Natural killer cell (primary cell): ENCODE data around the gene ZNF407. TPM values are rescaled to one million over a fixed set of nuclear protein-coding genes. Genes with fewer than 3 reads are reported as not detected.
A peak's percentile ranks its signal among the peaks of the same experiment; 100 is the strongest.
"Not testable (repeated sequence)": the region's sequence is repeated elsewhere in the genome, so short reads cannot be mapped to it uniquely, and the experiment has no call there.

Experiments used
- ATAC-seq, 3 donors: fragments of 150-1000 bp in 2 of 3; fragments of 200-7000 bp in 1 of 3; cut with Tn5 transposase; 1 replicate in 1 of 3; 2 replicates in 2 of 3; pipeline ENCODE4 v1.10.0; 2021; ENCODE audit warnings: mild to moderate bottlenecking in 2 of 3, moderate library complexity in 2 of 3
- DNase-seq, 2 donors: peaks; one replicate each; pipeline versions ENCODE4 v3.0.0 to v3.0.0-alpha.2; 2013 to 2021; ENCODE audit warnings: mixed read lengths in 1 of 2
- H3K27ac ChIP-seq: one replicate; pipeline ENCODE4 v1.5.1; 2013; ENCODE audit warnings: mild to moderate bottlenecking, low read length
- H3K27me3 ChIP-seq: one replicate; pipeline ENCODE4 v1.6.1; 2013; ENCODE audit warnings: low read length; ENCODE audit not compliant: control insufficient read depth, insufficient read depth
- H3K36me3 ChIP-seq: one replicate; pipeline ENCODE4 v1.6.1; 2013; ENCODE audit warnings: low read length; ENCODE audit not compliant: control insufficient read depth, insufficient read depth
- H3K4me1 ChIP-seq: one replicate; pipeline ENCODE4 v1.6.1; 2013; ENCODE audit warnings: low read length; ENCODE audit not compliant: control insufficient read depth, insufficient read depth
- H3K4me3 ChIP-seq: one replicate; pipeline ENCODE4 v1.5.1; 2013; ENCODE audit warnings: low read length
- H3K9me3 ChIP-seq: one replicate; pipeline ENCODE4 v1.6.1; 2013; ENCODE audit warnings: low read length; ENCODE audit not compliant: control insufficient read depth, insufficient read depth
- H3K27ac Mint-ChIP-seq, 2 donors: one replicate each; pipeline ENCODE4 v1.8.0; 2022; ENCODE audit warnings: mild to moderate bottlenecking in 2 of 2, mixed read lengths in 2 of 2, moderate library complexity in 1 of 2
- H3K27me3 Mint-ChIP-seq, 2 donors: one replicate each; pipeline ENCODE4 v1.8.0; 2022; ENCODE audit warnings: low read depth in 2 of 2, mixed read lengths in 2 of 2
- H3K36me3 Mint-ChIP-seq: one replicate; pipeline ENCODE4 v1.8.0; 2022; ENCODE audit warnings: mixed read lengths
- H3K4me1 Mint-ChIP-seq, 2 donors: one replicate each; pipeline ENCODE4 v1.8.0; 2022; ENCODE audit warnings: mixed read lengths in 2 of 2
- H3K4me3 Mint-ChIP-seq: one replicate; pipeline ENCODE4 v1.8.0; 2022; ENCODE audit warnings: mild to moderate bottlenecking, moderate library complexity, mixed read lengths
- H3K9me3 Mint-ChIP-seq, 2 donors: one replicate each; pipeline ENCODE4 v1.8.0; 2022; ENCODE audit warnings: mixed read lengths in 2 of 2
- WGBS: methylation state at CpG from one replicate; pipeline ENCODE4 v1.1.7; 2013; ENCODE audit warnings: missing lambda C conversion rate; ENCODE audit not compliant: insufficient coverage; 5-methylcytosine and 5-hydroxymethylcytosine counted together
- intact Hi-C: fragments of 100-400 bp; cut with micrococcal nuclease; formaldehyde crosslinking; loops from one replicate; pipeline ENCODE4 v1.14.2; 2022
- total RNA-seq, 4 donors: library from RNA; stranded (reverse); fragments of 120-200 nt in 1 of 4; gene quantifications; one replicate each; pipeline versions ENCODE4 v1.2.3 to v1.2.4, GENCODE V29; 2013 to 2022
- TF ChIP-seq, protein P1 (sequence below): fragments of 200-600 bp; IDR thresholded peaks from one replicate; pipeline ENCODE4 v1.8.0; 2022; ENCODE audit warnings: antibody characterized with exemption

ZNF407 gene
- total RNA-seq, 3 donors from 2014 or later (not counting 1 experiment from before 2014, with no cell fraction given), result 28.4 to 36.7 (median 36.3) TPM

DNA sequence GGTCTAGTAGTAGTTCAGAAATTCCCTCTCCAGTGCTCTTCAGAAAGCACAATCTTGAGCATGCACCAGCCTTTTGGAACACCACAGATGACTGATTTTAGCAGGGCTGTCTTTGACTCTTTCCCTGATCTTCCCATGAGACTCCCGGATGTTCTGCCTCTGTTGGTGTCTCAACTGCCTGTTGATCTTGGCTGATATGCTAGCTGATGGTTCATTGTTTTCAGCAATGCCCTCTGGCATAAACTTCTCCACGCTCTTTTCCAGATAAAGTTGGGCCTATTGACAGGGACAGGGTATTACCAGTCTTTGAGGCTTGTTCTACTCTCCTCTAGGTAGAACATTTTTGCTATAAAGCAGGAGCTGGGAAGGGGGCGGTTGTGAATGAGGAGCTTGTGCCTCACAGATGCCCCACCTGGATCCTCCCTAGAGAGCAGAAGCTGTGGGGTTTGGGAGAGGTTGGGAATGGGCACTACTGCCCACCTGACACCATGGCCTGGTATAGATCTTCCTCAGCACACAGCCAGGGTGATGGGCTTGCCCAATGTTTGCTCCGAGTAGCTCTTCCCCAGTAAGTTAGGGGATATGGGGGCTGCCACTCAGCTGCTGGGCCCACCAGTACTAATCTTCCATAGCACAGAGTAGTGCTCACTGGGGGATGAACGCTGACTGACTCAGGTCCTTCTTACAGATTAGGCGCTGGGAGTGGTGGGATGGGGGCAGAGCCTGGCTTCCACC, 500.0 kb downstream of the ZNF407 start:
- no peak overlapping the region for H3K27ac Mint-ChIP-seq
- TF ChIP-seq, protein P1, sequence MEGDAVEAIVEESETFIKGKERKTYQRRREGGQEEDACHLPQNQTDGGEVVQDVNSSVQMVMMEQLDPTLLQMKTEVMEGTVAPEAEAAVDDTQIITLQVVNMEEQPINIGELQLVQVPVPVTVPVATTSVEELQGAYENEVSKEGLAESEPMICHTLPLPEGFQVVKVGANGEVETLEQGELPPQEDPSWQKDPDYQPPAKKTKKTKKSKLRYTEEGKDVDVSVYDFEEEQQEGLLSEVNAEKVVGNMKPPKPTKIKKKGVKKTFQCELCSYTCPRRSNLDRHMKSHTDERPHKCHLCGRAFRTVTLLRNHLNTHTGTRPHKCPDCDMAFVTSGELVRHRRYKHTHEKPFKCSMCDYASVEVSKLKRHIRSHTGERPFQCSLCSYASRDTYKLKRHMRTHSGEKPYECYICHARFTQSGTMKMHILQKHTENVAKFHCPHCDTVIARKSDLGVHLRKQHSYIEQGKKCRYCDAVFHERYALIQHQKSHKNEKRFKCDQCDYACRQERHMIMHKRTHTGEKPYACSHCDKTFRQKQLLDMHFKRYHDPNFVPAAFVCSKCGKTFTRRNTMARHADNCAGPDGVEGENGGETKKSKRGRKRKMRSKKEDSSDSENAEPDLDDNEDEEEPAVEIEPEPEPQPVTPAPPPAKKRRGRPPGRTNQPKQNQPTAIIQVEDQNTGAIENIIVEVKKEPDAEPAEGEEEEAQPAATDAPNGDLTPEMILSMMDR, result no peak
- H3K36me3 Mint-ChIP-seq, result no peaks in the 10 kb centered on the region
- peaks cover 3 to 8% of the 10 kb centered on the region in 2 donors for H3K9me3 Mint-ChIP-seq
- ATAC-seq (no peak), DNase-seq (no peak)
- Histone ChIP-seq H3K4me1 (no peaks in the 10 kb centered on the region), H3K36me3 (no peaks in the 10 kb centered on the region), H3K4me3 (no peak overlapping the region), H3K27ac (no peak overlapping the region), H3K9me3 (peaks cover 4% of the 10 kb centered on the region), H3K27me3 (no peaks in the 10 kb centered on the region)
- WGBS, result 99% methylated on average over 4 of the region's 6 CpGs
- H3K4me3 Mint-ChIP-seq, result no peak overlapping the region
- intact Hi-C loops, result no loop called here
- H3K4me1 Mint-ChIP-seq, result no peaks in the 10 kb centered on the region
- peaks cover 9 to 13% of the 10 kb centered on the region in 2 donors for H3K27me3 Mint-ChIP-seq

DNA sequence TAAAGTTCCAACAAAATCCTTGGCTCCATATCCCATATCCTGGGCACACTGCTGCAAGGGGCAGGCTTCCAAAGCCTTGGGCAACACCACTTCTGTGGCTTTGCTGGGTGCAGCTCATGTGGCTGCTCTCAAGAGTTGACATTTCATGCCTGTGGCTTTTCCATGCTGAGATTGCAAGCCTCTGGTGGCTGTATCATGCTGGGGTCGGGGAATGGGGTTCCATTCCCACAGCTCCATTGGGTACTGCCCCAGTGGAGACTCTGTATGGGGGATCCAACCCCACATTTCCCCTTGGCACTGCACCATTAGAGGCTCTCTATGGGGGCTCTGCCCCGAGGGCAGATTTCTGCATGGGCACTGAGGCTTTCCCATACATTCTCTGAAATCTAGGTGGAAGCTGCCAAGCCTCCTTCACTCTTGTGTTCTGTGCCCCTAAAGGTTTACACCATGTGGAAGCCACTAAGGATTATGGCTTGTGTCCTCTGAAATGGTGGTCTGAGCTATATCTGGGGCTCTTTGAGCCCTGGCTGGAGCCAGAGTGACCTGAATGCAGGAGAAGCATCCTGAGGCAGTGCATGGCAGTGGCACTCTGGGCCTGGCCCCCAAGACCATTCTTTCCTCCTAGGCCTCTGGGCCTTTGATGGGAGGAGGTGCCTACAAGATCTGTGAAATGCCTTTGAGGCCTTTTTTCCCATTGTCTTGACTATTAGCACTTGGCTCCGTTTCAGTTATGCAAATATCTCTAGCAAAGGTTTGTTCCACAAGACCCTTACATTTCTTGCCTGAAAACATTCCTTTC, 503.4 kb downstream of the ZNF407 start:
- no peak overlapping the region for H3K4me3 Mint-ChIP-seq
- Histone ChIP-seq H3K9me3 (peaks cover 4% of the 10 kb centered on the region), H3K36me3 (no peaks in the 10 kb centered on the region), H3K27me3 (no peaks in the 10 kb centered on the region), H3K4me1 (no peaks in the 10 kb centered on the region), H3K27ac (no peak overlapping the region), H3K4me3 (no peak overlapping the region)
- DNase-seq, result no peak
- peaks cover 0 to 15% of the 10 kb centered on the region in 2 donors for H3K27me3 Mint-ChIP-seq
- 86% methylated on average over 3 of the region's 3 CpGs for WGBS
- H3K9me3 Mint-ChIP-seq, result peaks cover 3 to 5% of the 10 kb centered on the region in 2 donors
- H3K36me3 Mint-ChIP-seq, result no peaks in the 10 kb centered on the region
- TF ChIP-seq, protein P1, result no peak
- H3K4me1 Mint-ChIP-seq, result no peaks in the 10 kb centered on the region
- ATAC-seq, result peak in 1 of 3 donors; percentile 10
- intact Hi-C loops, result no loop called here
- H3K27ac Mint-ChIP-seq, result no peak overlapping the region

DNA sequence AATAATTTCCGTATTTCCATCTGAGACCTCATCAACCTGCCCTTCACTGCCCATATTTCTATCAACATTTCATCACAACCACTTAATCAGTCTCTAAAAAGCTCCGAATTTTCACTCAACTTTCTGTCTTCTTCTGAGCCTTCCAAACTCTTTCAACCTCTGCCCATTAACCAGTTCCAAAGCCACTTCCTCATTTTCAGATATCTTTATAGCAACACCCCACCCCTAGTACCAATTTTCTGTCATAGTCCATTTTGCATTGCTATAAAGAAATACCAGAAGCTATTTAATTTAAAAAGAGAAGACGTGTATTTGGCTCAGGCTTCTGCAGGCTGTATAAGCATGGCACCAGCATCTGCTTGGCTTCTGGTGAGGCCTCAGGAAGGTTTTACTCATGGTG, 504.2 kb downstream of the ZNF407 start:
- TF ChIP-seq, protein P1, result no peak
- H3K4me3 Mint-ChIP-seq, result no peak overlapping the region
- H3K27ac Mint-ChIP-seq, result no peak overlapping the region
- no peak overlapping the region for H3K27ac ChIP-seq
- H3K9me3 Mint-ChIP-seq, result peaks cover 3 to 5% of the 10 kb centered on the region in 2 donors
- H3K36me3 ChIP-seq, result no peaks in the 10 kb centered on the region
- no peaks in the 10 kb centered on the region for H3K4me1 Mint-ChIP-seq
- ATAC-seq (no peak), DNase-seq (no peak)
- no peak overlapping the region for H3K4me3 ChIP-seq
- 83% methylated on average over 3 of the region's 3 CpGs for WGBS
- no peaks in the 10 kb centered on the region for H3K27me3 ChIP-seq
- no peaks in the 10 kb centered on the region for H3K36me3 Mint-ChIP-seq
- intact Hi-C loops, result no loop called here
- no peaks in the 10 kb centered on the region for H3K4me1 ChIP-seq
- H3K9me3 ChIP-seq, result peaks cover 4% of the 10 kb centered on the region
- H3K27me3 Mint-ChIP-seq, result peaks cover 0 to 15% of the 10 kb centered on the region in 2 donors

DNA sequence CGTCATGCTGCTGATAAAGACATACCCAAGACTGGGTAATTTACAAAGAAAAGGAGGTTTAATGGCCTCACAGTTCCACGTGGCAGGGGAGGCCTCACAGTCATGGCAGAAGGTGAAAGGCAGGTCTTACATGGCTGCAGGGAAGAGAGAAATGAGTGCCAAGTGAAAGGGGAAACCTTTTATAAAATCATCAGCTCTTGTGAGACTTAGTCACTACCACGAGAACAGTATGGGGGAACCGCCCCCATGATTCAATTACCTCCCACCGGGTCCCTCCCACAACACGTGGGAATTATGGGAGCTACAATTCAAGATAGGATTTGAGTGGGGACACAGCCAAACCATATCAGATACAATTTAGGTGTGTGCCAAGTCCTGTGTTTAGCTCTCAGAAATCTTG, 506.4 kb downstream of the ZNF407 start:
- H3K27me3 ChIP-seq, H3K4me3 Mint-ChIP-seq, DNase-seq, H3K4me1 Mint-ChIP-seq, H3K36me3 ChIP-seq, H3K9me3 Mint-ChIP-seq, H3K9me3 ChIP-seq, H3K27ac Mint-ChIP-seq, H3K36me3 Mint-ChIP-seq, H3K27ac ChIP-seq, intact Hi-C loops, H3K4me1 ChIP-seq, ATAC-seq, H3K4me3 ChIP-seq: not testable (repeated sequence)
- WGBS, result 72% methylated on average over 5 of the region's 6 CpGs
- H3K27me3 Mint-ChIP-seq, result peaks cover 10 to 17% of the 10 kb centered on the region in 2 donors
